K562 (cell line): Measurements from ENCODE around the gene CDC45. TPM values are rescaled to one million over a fixed set of nuclear protein-coding genes. Genes with fewer than 3 reads are reported as not detected.

Experiments
- CREM ChIP-seq: IDR thresholded peaks from 2 replicates; pipeline ENCODE4 v1.6.1; 2014; ENCODE audit warnings: antibody characterized with exemption, low read depth
- CTBP1 ChIP-seq: fragments of 450-650 bp; IDR thresholded peaks from 2 replicates; pipeline ENCODE4 v1.6.1; 2016; ENCODE audit warnings: borderline replicate concordance
- E2F8 ChIP-seq: fragments of 450-650 bp; IDR thresholded peaks from 2 replicates; pipeline ENCODE4 v1.7.1; 2018; ENCODE audit warnings: mild to moderate bottlenecking, low read depth; ENCODE audit not compliant: partially characterized antibody
- GATAD2A ChIP-seq: fragments of 450-650 bp; IDR thresholded peaks from 2 replicates; pipeline ENCODE4 v1.6.1; 2017
- HDAC6 ChIP-seq: IDR thresholded peaks from 2 replicates; pipeline ENCODE4 v1.6.1; 2012; ENCODE audit warnings: low read depth, mild to moderate bottlenecking, control low read depth, inconsistent platforms, low read length, moderate library complexity
- HMG20B ChIP-seq: fragments of 250-450 bp; sonication (Bioruptor Pico); IDR thresholded peaks from 2 replicates; pipeline ENCODE4 v1.5.0; 2021; ENCODE audit warnings: mild to moderate bottlenecking
- MCM5 ChIP-seq: fragments of 450-650 bp; IDR thresholded peaks from 2 replicates; pipeline ENCODE4 v1.6.1; 2016; ENCODE audit warnings: low read depth
- PRMT5 ChIP-seq: sonication (generic); formaldehyde crosslinking; IDR thresholded peaks from 2 replicates; pipeline ENCODE4 v1.5.0; 2020; ENCODE audit warnings: missing genetic modification reagents
- RERE ChIP-seq: sonication (generic); formaldehyde crosslinking; IDR thresholded peaks from 2 replicates; pipeline ENCODE4 v1.8.0; 2023; ENCODE audit warnings: missing genetic modification reagents, mild to moderate bottlenecking, borderline replicate concordance
- SPI1 ChIP-seq: IDR thresholded peaks from 2 replicates; pipeline ENCODE4 v1.6.1; 2011; ENCODE audit warnings: low read depth, low read length, control low read depth, borderline replicate concordance
- ZNF561 ChIP-seq: fragments of 450-650 bp; formaldehyde crosslinking; conservative IDR thresholded peaks from 2 replicates; pipeline ENCODE4 v1.4.0; 2020; ENCODE audit warnings: mild to moderate bottlenecking, moderate library complexity
- polyA plus RNA-seq, 8 experiments: library from polyadenylated mRNA; depleted of rRNA in 4 of 8; stranded (reverse) in 5 of 8; unstranded in 3 of 8; fragments of >200 nt; fragmentation: Nextera tagmentation in 2 of 8; fragmentation: Illumina TruSeq in 1 of 8; extraction: Ambion mirVana in 2 of 8; extraction: Trizol in 1 of 8; gene quantifications; 2 replicates each; pipeline versions ENCODE4 v1.2.1 to v1.2.3, GENCODE V29; 2011 to 2014; ENCODE audit warnings: inconsistent platforms in 1 of 8, missing spikeins in 1 of 8
- total RNA-seq, 7 experiments: library from RNA; depleted of rRNA in 6 of 7; stranded (reverse); fragments of >200 nt in 6 of 7; fragmentation: Illumina TruSeq in 2 of 7; extraction: Trizol in 2 of 7; gene quantifications; 2 replicates each; pipeline versions ENCODE4 v1.2.1 to v1.2.3, GENCODE V29; 2011 to 2021; ENCODE audit warnings: low replicate concordance in 1 of 7
- TF ChIP-seq, protein P1 (sequence below): fragments of 450-650 bp; formaldehyde crosslinking; IDR thresholded peaks from 2 replicates; pipeline ENCODE4 v1.4.0; 2022; ENCODE audit warnings: missing genetic modification characterization
- TF ChIP-seq, protein P2 (sequence below), 2 experiments: IDR thresholded peaks; 2 replicates each; pipeline ENCODE4 v1.6.1; 2011; ENCODE audit warnings: borderline replicate concordance in 1 of 2, control low read depth in 1 of 2, low read depth in 1 of 2, low read length in 1 of 2, mild to moderate bottlenecking in 1 of 2, mixed read lengths in 1 of 2, moderate library complexity in 1 of 2; ENCODE audit not compliant: insufficient read depth in 1 of 2, insufficient read length in 1 of 2, poor library complexity in 1 of 2, severe bottlenecking in 1 of 2; ENCODE audit errors: extremely low read depth in 1 of 2
- TF ChIP-seq, protein P3 (sequence below): fragments of 250-450 bp; sonication (Bioruptor Pico); IDR thresholded peaks from 2 replicates; pipeline ENCODE4 v1.4.0; 2020; ENCODE audit warnings: mild to moderate bottlenecking, moderate library complexity
- TF ChIP-seq, protein P4 (sequence below): fragments of 250-450 bp; sonication (Bioruptor Pico); IDR thresholded peaks from 2 replicates; pipeline ENCODE4 v1.6.1; 2021; ENCODE audit warnings: mild to moderate bottlenecking

CDC45 gene
- total and polyA plus RNA-seq, 9 of the 15 experiments (the other 6 are each of a cell fraction or from before 2014, with no cell fraction given): 251 to 580 (median 410) TPM

- TF ChIP-seq RERE (CRISPR knock-in tag): no peak
- no peak for TF ChIP-seq GATAD2A
- TF ChIP-seq, protein P1, sequence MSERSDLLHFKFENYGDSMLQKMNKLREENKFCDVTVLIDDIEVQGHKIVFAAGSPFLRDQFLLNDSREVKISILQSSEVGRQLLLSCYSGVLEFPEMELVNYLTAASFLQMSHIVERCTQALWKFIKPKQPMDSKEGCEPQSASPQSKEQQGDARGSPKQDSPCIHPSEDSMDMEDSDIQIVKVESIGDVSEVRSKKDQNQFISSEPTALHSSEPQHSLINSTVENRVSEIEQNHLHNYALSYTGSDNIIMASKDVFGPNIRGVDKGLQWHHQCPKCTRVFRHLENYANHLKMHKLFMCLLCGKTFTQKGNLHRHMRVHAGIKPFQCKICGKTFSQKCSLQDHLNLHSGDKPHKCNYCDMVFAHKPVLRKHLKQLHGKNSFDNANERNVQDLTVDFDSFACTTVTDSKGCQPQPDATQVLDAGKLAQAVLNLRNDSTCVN (CRISPR knock-in tag): peak; percentile 34; the same call in 1 of the 2 replicates
- TF ChIP-seq ZNF561 (CRISPR knock-in tag): no peak
- TF ChIP-seq CREM: no peak
- TF ChIP-seq HMG20B (CRISPR knock-in tag): no peak
- TF ChIP-seq PRMT5: no peak
- TF ChIP-seq, protein P2, sequence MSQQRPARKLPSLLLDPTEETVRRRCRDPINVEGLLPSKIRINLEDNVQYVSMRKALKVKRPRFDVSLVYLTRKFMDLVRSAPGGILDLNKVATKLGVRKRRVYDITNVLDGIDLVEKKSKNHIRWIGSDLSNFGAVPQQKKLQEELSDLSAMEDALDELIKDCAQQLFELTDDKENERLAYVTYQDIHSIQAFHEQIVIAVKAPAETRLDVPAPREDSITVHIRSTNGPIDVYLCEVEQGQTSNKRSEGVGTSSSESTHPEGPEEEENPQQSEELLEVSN (IDR thresholded peaks at IDR 0.05; ENCODE audit: borderline replicate concordance in 1 of 2, extremely low read depth in 1 of 2, insufficient read depth in 1 of 2, insufficient read length in 1 of 2, low read depth in 1 of 2, low read length in 1 of 2, poor library complexity in 1 of 2, severe bottlenecking in 1 of 2): no peak
- TF ChIP-seq SPI1: no peak
- TF ChIP-seq E2F8: no peak
- no peak for TF ChIP-seq MCM5
- no peak for TF ChIP-seq HDAC6
- no peak for TF ChIP-seq CTBP1
- TF ChIP-seq, protein P3, sequence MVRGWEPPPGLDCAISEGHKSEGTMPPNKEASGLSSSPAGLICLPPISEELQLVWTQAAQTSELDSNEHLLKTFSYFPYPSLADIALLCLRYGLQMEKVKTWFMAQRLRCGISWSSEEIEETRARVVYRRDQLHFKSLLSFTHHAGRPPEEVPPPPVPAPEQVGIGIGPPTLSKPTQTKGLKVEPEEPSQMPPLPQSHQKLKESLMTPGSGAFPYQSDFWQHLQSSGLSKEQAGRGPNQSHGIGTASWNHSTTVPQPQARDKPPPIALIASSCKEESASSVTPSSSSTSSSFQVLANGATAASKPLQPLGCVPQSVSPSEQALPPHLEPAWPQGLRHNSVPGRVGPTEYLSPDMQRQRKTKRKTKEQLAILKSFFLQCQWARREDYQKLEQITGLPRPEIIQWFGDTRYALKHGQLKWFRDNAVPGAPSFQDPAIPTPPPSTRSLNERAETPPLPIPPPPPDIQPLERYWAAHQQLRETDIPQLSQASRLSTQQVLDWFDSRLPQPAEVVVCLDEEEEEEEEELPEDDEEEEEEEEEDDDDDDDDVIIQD (CRISPR knock-in tag): no peak
- TF ChIP-seq, protein P4, sequence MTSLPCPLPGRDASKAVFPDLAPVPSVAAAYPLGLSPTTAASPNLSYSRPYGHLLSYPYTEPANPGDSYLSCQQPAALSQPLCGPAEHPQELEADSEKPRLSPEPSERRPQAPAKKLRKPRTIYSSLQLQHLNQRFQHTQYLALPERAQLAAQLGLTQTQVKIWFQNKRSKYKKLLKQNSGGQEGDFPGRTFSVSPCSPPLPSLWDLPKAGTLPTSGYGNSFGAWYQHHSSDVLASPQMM (CRISPR knock-in tag): no peak
Measured at GRCh38 chr22:19448076-19448607, 31.6 kb upstream of the CDC45 start (continued).
